CD14-positive monocyte (primary cell): Measurements from ENCODE around the gene LIMCH1. TPM values are rescaled to one million over a fixed set of nuclear protein-coding genes. Genes with fewer than 3 reads are reported as not detected.
A peak's percentile ranks its signal among the peaks of the same experiment; 100 is the strongest.

Experiments
- DNase-seq, 3 donors: peaks; one replicate each; pipeline ENCODE4 v3.0.0-alpha.2; 2011 to 2022
- H2AFZ ChIP-seq: 2 replicates; pipeline ENCODE4 v1.6.0; 2012; ENCODE audit warnings: mild to moderate bottlenecking, low read depth, low read length, inconsistent platforms; ENCODE audit not compliant: insufficient read depth, poor library complexity, severe bottlenecking
- H3K27ac ChIP-seq, 2 donors: 1 replicate in 1 of 2; 2 replicates in 1 of 2; pipeline ENCODE4 v1.5.1; 2012 to 2013; ENCODE audit warnings: low read length in 2 of 2, control low read depth in 1 of 2, inconsistent platforms in 1 of 2, low read depth in 1 of 2, mild to moderate bottlenecking in 1 of 2
- H3K27me3 ChIP-seq, 2 donors: one replicate each; pipeline versions ENCODE4 v1.6.0 to v1.6.1; 2011 to 2013; ENCODE audit warnings: low read length in 2 of 2; ENCODE audit not compliant: control insufficient read depth in 2 of 2, insufficient read depth in 2 of 2
- H3K36me3 ChIP-seq, 2 donors: replicated peaks in 1 of 2; 1 replicate in 1 of 2; 2 replicates in 1 of 2; pipeline versions ENCODE4 v1.5.1 to v1.6.1; 2012 to 2013; ENCODE audit warnings: low read length in 2 of 2, control low read depth in 1 of 2, inconsistent platforms in 1 of 2, mild to moderate bottlenecking in 1 of 2; ENCODE audit not compliant: insufficient read depth in 2 of 2, control insufficient read depth in 1 of 2
- H3K4me1 ChIP-seq, 2 donors: 1 replicate in 1 of 2; 2 replicates in 1 of 2; pipeline versions ENCODE4 v1.5.1 to v1.6.1; 2012 to 2013; ENCODE audit warnings: low read length in 2 of 2, control low read depth in 1 of 2, inconsistent platforms in 1 of 2, mild to moderate bottlenecking in 1 of 2, moderate library complexity in 1 of 2; ENCODE audit not compliant: insufficient read depth in 2 of 2, control insufficient read depth in 1 of 2
- H3K4me2 ChIP-seq: replicated peaks from 2 replicates; pipeline ENCODE3; 2012; ENCODE audit warnings: low read length, moderate library complexity, mild to moderate bottlenecking; ENCODE audit not compliant: poor library complexity, severe bottlenecking; ENCODE audit errors: extremely low read depth
- H3K4me3 ChIP-seq, 3 experiments: fragments of 200-600 bp in 1 of 3; sonication (generic) in 1 of 3; replicated peaks in 1 of 3; 1 replicate in 2 of 3; 2 replicates in 1 of 3; pipeline ENCODE4 v1.5.1; 2011 to 2013; ENCODE audit warnings: low read length in 3 of 3, mild to moderate bottlenecking in 3 of 3, control low read depth in 2 of 3, low read depth in 2 of 3, inconsistent platforms in 1 of 3, moderate library complexity in 1 of 3
- H3K79me2 ChIP-seq: 2 replicates; pipeline ENCODE4 v1.6.0; 2012; ENCODE audit warnings: mild to moderate bottlenecking, control low read depth, inconsistent platforms, low read length, moderate library complexity; ENCODE audit not compliant: insufficient read depth
- H3K9ac ChIP-seq: 2 replicates; pipeline ENCODE4 v1.6.0; 2017; ENCODE audit warnings: low read length, mild to moderate bottlenecking; ENCODE audit not compliant: insufficient read depth, poor library complexity, severe bottlenecking
- H3K9me3 ChIP-seq, 2 donors: replicated peaks in 1 of 2; 1 replicate in 1 of 2; 2 replicates in 1 of 2; pipeline versions ENCODE4 v1.5.1 to v1.6.1; 2012 to 2013; ENCODE audit warnings: low read length in 2 of 2, control low read depth in 1 of 2; ENCODE audit not compliant: control insufficient read depth in 1 of 2, insufficient read depth in 1 of 2
- H4K20me1 ChIP-seq: 2 replicates; pipeline ENCODE4 v1.6.0; 2012; ENCODE audit warnings: mild to moderate bottlenecking, low read length, control low read depth, moderate library complexity; ENCODE audit not compliant: insufficient read depth
- H3K27ac Mint-ChIP-seq, 7 donors: one replicate each; pipeline ENCODE4 v1.8.0; 2020; ENCODE audit warnings: mild to moderate bottlenecking in 7 of 7, mixed read lengths in 7 of 7, moderate library complexity in 6 of 7, inconsistent platforms in 2 of 7
- H3K27me3 Mint-ChIP-seq, 3 donors: one replicate each; pipeline ENCODE4 v1.8.0; 2021 to 2022; ENCODE audit warnings: low read depth in 3 of 3, mild to moderate bottlenecking in 3 of 3, mixed read lengths in 3 of 3, moderate library complexity in 3 of 3, inconsistent platforms in 1 of 3
- H3K36me3 Mint-ChIP-seq, 2 donors: one replicate each; pipeline ENCODE4 v1.8.0; 2020; ENCODE audit warnings: mixed read lengths in 2 of 2, inconsistent platforms in 1 of 2, mild to moderate bottlenecking in 1 of 2
- H3K4me1 Mint-ChIP-seq: one replicate; pipeline ENCODE4 v1.8.0; 2020; ENCODE audit warnings: mild to moderate bottlenecking, mixed read lengths
- H3K4me3 Mint-ChIP-seq, 2 donors: one replicate each; pipeline ENCODE4 v1.8.0; 2020; ENCODE audit warnings: mild to moderate bottlenecking in 2 of 2, mixed read lengths in 2 of 2, moderate library complexity in 1 of 2
- H3K9me3 Mint-ChIP-seq, 7 donors: one replicate each; pipeline ENCODE4 v1.8.0; 2020 to 2022; ENCODE audit warnings: mixed read lengths in 7 of 7, mild to moderate bottlenecking in 6 of 7, moderate library complexity in 6 of 7, inconsistent platforms in 2 of 7
- WGBS: methylation state at CpG from one replicate; pipeline ENCODE4 v1.1.5; 2013; ENCODE audit warnings: missing lambda C conversion rate; ENCODE audit not compliant: insufficient coverage; 5-methylcytosine and 5-hydroxymethylcytosine counted together
- intact Hi-C, 2 donors: fragments of 100-400 bp; cut with micrococcal nuclease; formaldehyde crosslinking; loops; one replicate each; pipeline versions ENCODE4 v1.15.0 to v1.15.1; 2023
- polyA plus RNA-seq, 3 donors: library from polyadenylated mRNA; depleted of rRNA in 1 of 3; unstranded in 2 of 3; stranded (reverse) in 1 of 3; fragments of 300-500 nt in 2 of 3; fragments of >200 nt in 1 of 3; fragmentation: Illumina TruSeq in 2 of 3; gene quantifications; 1 replicate in 2 of 3; 2 replicates in 1 of 3; pipeline ENCODE4 v1.2.3, GENCODE V29; 2012 to 2021
- TF ChIP-seq, protein P1 (sequence below): fragments of 200-600 bp; IDR thresholded peaks from one replicate; pipeline ENCODE4 v1.8.0; 2022; ENCODE audit warnings: antibody characterized with exemption, mild to moderate bottlenecking

Gene LIMCH1
- polyA plus RNA-seq, 3 donors, result 0.25 to 0.64 (median 0.32) TPM

DNA sequence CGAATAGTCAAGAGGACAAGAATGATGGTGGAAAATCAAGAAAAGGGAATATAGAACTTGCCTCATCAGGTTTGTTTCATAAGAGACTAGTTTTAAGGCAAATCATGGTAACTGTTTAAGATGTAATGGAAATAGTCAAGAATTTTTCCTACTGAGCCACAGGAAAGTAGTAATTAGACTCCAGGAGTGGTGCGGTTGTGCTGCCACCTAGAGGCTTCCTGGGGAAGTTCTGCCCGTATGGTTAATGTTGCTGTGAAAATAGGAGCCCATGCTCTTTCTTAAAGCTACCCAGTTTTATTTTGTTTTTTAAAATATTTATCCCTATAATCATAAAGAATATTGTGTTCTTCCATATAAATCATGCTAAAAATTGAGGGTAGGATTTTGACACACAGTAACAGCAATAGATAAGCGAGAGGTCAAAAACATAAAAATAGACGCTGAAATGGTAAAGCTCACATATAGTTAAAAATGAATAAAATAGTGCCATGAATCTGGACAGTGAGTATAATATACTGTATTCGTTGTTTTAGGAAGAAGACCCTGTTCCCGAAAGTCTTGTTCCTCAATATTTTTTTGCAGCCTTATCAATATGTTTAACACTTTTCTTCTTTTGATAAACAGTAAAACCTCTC, 123.6 kb downstream of the LIMCH1 start:
- peaks cover 4% of the 10 kb centered on the region in 3 donors for H3K27me3 Mint-ChIP-seq
- no peaks in the 10 kb centered on the region for H3K9me3 Mint-ChIP-seq
- TF ChIP-seq, protein P1, sequence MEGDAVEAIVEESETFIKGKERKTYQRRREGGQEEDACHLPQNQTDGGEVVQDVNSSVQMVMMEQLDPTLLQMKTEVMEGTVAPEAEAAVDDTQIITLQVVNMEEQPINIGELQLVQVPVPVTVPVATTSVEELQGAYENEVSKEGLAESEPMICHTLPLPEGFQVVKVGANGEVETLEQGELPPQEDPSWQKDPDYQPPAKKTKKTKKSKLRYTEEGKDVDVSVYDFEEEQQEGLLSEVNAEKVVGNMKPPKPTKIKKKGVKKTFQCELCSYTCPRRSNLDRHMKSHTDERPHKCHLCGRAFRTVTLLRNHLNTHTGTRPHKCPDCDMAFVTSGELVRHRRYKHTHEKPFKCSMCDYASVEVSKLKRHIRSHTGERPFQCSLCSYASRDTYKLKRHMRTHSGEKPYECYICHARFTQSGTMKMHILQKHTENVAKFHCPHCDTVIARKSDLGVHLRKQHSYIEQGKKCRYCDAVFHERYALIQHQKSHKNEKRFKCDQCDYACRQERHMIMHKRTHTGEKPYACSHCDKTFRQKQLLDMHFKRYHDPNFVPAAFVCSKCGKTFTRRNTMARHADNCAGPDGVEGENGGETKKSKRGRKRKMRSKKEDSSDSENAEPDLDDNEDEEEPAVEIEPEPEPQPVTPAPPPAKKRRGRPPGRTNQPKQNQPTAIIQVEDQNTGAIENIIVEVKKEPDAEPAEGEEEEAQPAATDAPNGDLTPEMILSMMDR, result peak; percentile 95
- Histone ChIP-seq H3K79me2 (no peaks in the 10 kb centered on the region), H4K20me1 (no peaks in the 10 kb centered on the region), H3K4me1 (no peaks in the 10 kb centered on the region), H3K36me3 (no peaks in the 10 kb centered on the region), H3K27me3 (no peaks in the 10 kb centered on the region), H3K9me3 (no peaks in the 10 kb centered on the region), H3K27ac (no peak overlapping the region), H3K4me2 (no peak overlapping the region), H2AFZ (no peak overlapping the region), H3K4me3 (no peak overlapping the region), H3K9ac (no peak overlapping the region)
- no peak overlapping the region for H3K27ac Mint-ChIP-seq
- no peaks in the 10 kb centered on the region for H3K36me3 Mint-ChIP-seq
- no peak overlapping the region for H3K4me3 Mint-ChIP-seq
- peaks cover 3% of the 10 kb centered on the region for H3K4me1 Mint-ChIP-seq
- intact Hi-C loops, result loop anchor here in 1 of 2 donors (2.0 kb wide), 1 partner anchor 381 kb away; no protein-coding TSS in a partner anchor
- peak; percentile 17 to 54 (median 49) for DNase-seq
- WGBS, result 100% methylated on average over 2 of the region's 7 CpGs

DNA sequence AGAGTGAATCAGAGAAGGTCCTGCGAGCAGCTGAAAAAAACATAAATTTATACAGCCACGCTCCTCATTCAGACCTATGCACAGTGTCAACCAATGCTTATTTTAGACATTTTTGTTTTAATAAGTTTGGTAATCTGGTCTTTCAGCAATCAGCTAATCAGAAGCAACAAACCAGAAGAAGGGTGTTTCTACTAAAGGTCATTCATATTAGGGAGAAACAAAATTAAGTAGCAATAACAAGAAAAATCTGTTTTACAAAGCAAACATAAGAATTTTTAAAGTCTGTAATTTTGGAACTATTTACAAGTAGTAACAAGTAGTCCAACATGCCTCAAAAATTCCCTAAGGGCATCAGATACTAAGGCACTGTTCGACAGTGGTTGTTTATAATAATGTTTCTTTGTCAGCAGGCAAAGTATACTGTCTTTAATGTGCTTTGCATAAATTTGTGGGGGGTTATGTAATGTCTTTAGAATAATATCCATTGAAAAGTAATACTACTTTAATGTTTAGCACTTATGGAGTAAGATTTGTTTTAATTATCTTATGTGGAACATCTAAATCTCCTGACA, 127.8 kb downstream of the LIMCH1 start:
- H3K9ac ChIP-seq, result no peak overlapping the region
- H3K4me2 ChIP-seq, result no peak overlapping the region
- no peak overlapping the region for H3K27ac Mint-ChIP-seq
- H3K4me3 Mint-ChIP-seq, result no peak overlapping the region
- peaks cover 2 to 4% (median 4%) of the 10 kb centered on the region in 3 donors for H3K27me3 Mint-ChIP-seq
- H3K9me3 Mint-ChIP-seq, result no peaks in the 10 kb centered on the region
- no peaks in the 10 kb centered on the region for H3K27me3 ChIP-seq
- H3K79me2 ChIP-seq, result no peaks in the 10 kb centered on the region
- H3K9me3 ChIP-seq, result no peaks in the 10 kb centered on the region
- no peaks in the 10 kb centered on the region for H4K20me1 ChIP-seq
- H3K36me3 ChIP-seq, result no peaks in the 10 kb centered on the region
- intact Hi-C loops, result no loop called here
- no peaks in the 10 kb centered on the region for H3K4me1 ChIP-seq
- H2AFZ ChIP-seq, result no peak overlapping the region
- TF ChIP-seq, protein P1, result no peak
- H3K4me3 ChIP-seq, result no peak overlapping the region
- H3K4me1 Mint-ChIP-seq, result peaks cover 3% of the 10 kb centered on the region
- WGBS, result no CpG with 5 or more reads among the region's 3 CpGs
- H3K27ac ChIP-seq, result no peak overlapping the region
- no peak for DNase-seq
- no peaks in the 10 kb centered on the region for H3K36me3 Mint-ChIP-seq
